Stomach (tissue), 4 donors: ENCODE results near the gene CRELD1.
"Not testable (repeated sequence)": the region's sequence is repeated elsewhere in the genome, so short reads cannot be mapped to it uniquely, and the experiment has no call there.

Experiments used
- CTCF ChIP-seq, 7 experiments: fragments of 450-650 bp in 4 of 7; fragments of 200-600 bp in 3 of 7; sonication (generic) in 3 of 7; IDR thresholded peaks; one replicate each; pipeline ENCODE4 v1.5.1; 2016 to 2019; ENCODE audit warnings: antibody characterized with exemption in 7 of 7, control low read depth in 2 of 7, mild to moderate bottlenecking in 1 of 7
- POLR2A ChIP-seq, 4 donors: fragments of 450-650 bp; IDR thresholded peaks; one replicate each; pipeline ENCODE4 v1.6.1; 2016; ENCODE audit warnings: antibody characterized with exemption in 4 of 4, control low read depth in 2 of 4, mild to moderate bottlenecking in 1 of 4, moderate library complexity in 1 of 4

DNA sequence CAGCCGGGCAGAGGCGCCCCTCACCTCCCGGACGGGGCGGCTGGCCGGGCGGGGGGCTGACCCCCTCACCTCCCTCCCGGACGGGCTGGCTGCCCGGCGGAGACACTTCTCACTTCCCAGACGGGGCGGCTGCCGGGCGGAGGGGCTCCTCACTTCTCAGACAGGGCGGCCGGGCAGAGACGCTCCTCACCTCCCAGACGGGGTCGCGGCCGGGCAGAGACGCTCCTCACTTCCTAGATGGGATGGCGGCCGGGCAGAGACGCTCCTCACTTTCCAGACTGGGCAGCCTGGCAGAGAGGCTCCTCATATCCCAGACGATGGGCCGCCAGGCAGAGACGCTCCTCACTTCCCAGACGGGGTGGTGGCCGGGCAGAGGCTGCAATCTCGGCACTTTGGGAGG is 6.3 kb downstream of the CRELD1 start:
- TF ChIP-seq POLR2A, CTCF (IDR thresholded peaks at IDR 0.05): not testable (repeated sequence)
